SKM-1 treated with dmso at 0.1 percent for 144 hours (cell line): ENCODE measurements around the gene CAB39L.

Experiments
- DNase-seq: peaks from one replicate; lab custom pipeline; 2025; ENCODE audit not compliant: unreplicated experiment; lab: John Stamatoyannopoulos, UW

The CAB39L gene

GRCh38 chr13:49314344-49314882, 129.5 kb downstream of the CAB39L start:
- no peak for DNase-seq

GRCh38 chr13:49311816-49312215, 132.0 kb downstream of the CAB39L start:
- DNase-seq = no peak

- no peak for DNase-seq
Measured at GRCh38 chr13:49310251-49310650, 133.6 kb downstream of the CAB39L start.

- no peak for DNase-seq
Measured at GRCh38 chr13:49308921-49309408, 134.9 kb downstream of the CAB39L start.

- DNase-seq = no peak
Measured at GRCh38 chr13:49308097-49308875, 135.6 kb downstream of the CAB39L start.

GRCh38 chr13:49307365-49307764, 136.5 kb downstream of the CAB39L start:
- no peak for DNase-seq

GRCh38 chr13:49305792-49306425, 138.0 kb downstream of the CAB39L start:
- DNase-seq = no peak

- no peak for DNase-seq
Measured at GRCh38 chr13:49304763-49305700, 138.8 kb downstream of the CAB39L start.

GRCh38 chr13:49304356-49304755, 139.5 kb downstream of the CAB39L start:
- DNase-seq = no peak

- no peak for DNase-seq
Measured at GRCh38 chr13:49303533-49304252, 140.2 kb downstream of the CAB39L start.

GRCh38 chr13:49302817-49303216, 141.0 kb downstream of the CAB39L start:
- DNase-seq = no peak

- DNase-seq = no peak
Measured at GRCh38 chr13:49302222-49302621, 141.6 kb downstream of the CAB39L start.

GRCh38 chr13:49300739-49301589, 142.9 kb downstream of the CAB39L start:
- DNase-seq = peak; percentile 84

- DNase-seq = no peak
Measured at GRCh38 chr13:49300276-49300675, 143.6 kb downstream of the CAB39L start.

GRCh38 chr13:49298903-49299605, 144.8 kb downstream of the CAB39L start:
- DNase-seq = no peak

- DNase-seq = no peak
Measured at GRCh38 chr13:49298416-49298815, 145.4 kb downstream of the CAB39L start.

- no peak for DNase-seq
Measured at GRCh38 chr13:49297338-49297737, 146.5 kb downstream of the CAB39L start.

- DNase-seq = no peak
Measured at GRCh38 chr13:49296659-49297058, 147.2 kb downstream of the CAB39L start.

GRCh38 chr13:49295244-49295643, 148.6 kb downstream of the CAB39L start:
- DNase-seq = no peak
